ENCODE data around the gene KRT83.

The KRT83 gene

DNA sequence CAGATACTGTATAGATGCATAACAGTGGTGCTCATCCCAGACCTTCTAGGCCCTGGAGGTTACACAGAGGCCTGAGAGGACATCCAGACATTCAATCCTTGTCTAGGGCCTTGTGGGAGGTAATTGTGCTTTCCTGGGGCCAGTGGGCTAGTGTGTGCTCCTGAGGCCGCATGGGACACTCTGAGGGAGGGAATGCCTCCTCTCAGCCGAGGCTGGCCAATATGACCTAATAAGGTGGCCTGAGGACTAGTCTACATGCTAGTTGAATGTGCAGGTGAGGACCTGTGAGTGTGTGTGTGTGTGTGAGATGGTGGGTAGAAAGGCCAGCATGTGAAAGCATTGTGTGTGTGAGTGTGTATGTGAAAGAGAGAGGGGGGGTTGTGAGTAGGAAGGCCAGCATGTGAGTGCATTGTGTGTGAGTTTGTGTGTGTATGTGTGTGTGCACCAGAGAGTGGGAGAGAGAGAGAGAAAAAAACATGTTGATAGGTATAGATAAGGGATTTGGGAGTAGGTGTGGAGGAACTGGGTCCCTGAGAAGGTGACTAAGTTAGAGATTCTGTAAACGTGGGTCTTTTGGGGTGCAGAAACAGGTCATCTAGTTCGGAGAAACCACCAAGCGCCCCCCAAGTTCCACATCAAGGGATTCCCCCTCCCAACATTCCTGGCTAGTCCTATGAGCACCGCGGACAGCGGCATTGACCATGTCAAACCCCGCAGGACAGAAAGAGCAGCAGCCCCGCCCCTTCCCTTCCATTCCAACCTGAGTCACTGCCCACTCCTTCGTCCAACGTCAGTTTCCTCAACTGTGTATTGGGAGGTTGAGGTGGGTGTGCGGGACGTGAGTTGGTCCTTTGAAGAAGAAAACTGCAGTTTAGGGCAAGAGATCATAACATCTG lies 20.2 kb downstream of the KRT83 start:
- peaks cover 29% of the 10 kb centered on the region for H3K27me3 ChIP-seq (ENCODE audit: low read depth, low read length)
- no peak overlapping the region for H3K27ac ChIP-seq (ENCODE audit: low read length)
- H3K4me1 ChIP-seq (ENCODE audit: low read length): no peaks in the 10 kb centered on the region
- H3K4me2 ChIP-seq (ENCODE audit: low read length): no peak overlapping the region
- H3K4me3 ChIP-seq (ENCODE audit: low read length): no peak overlapping the region
- H4K20me1 ChIP-seq (ENCODE audit: insufficient read depth, low read length): no peaks in the 10 kb centered on the region
- no peaks in the 10 kb centered on the region for H3K36me3 ChIP-seq (replicated peaks; ENCODE audit: low read depth, low read length)
- H3K9ac ChIP-seq (ENCODE audit: low read length): no peak overlapping the region
- H3K79me2 ChIP-seq (ENCODE audit: low read length): no peaks in the 10 kb centered on the region
- no peaks in the 10 kb centered on the region for H3K9me3 ChIP-seq (ENCODE audit: insufficient read depth, low read length)
- H2AFZ ChIP-seq (ENCODE audit: low read depth, low read length): no peak overlapping the region
- TF ChIP-seq CTCF (IDR thresholded peaks at IDR 0.05; ENCODE audit: low read depth, low read length): no peak
- no peak for TF ChIP-seq EZH2phosphoT487 (IDR thresholded peaks at IDR 0.05; ENCODE audit: low read depth)

DNA sequence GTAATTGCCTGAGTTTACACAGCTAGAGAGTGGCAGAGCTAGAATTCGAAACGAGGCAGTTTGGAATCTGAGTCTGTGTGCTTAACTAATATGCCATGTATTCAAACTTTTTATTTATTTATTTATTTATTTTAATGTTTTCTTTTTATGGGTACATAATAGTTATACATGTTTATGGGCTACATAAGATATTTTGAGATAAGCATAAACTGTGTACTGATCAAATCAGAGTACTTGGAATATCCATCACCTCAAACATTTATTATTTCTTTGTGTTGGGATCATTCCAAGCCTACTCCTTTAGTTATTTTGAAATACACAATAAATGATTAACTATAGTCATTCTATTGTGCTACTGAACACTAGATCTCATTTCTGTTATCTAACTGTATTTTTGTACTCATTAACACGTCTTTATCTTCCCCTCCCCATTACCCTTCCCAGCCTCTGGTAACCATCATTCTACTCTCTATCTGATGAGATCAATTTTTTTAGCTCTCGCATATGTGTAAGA lies 22.5 kb downstream of the KRT83 start:
- Histone ChIP-seq H3K9ac (ENCODE audit: low read length) (no peak overlapping the region), H3K9me3 (ENCODE audit: insufficient read depth, low read length) (no peaks in the 10 kb centered on the region), H4K20me1 (ENCODE audit: insufficient read depth, low read length) (no peaks in the 10 kb centered on the region), H3K4me3 (ENCODE audit: low read length) (no peak overlapping the region), H3K27ac (ENCODE audit: low read length) (no peak overlapping the region), H3K36me3 (replicated peaks; ENCODE audit: low read depth, low read length) (no peaks in the 10 kb centered on the region), H3K4me2 (ENCODE audit: low read length) (no peak overlapping the region), H3K79me2 (ENCODE audit: low read length) (no peaks in the 10 kb centered on the region), H3K4me1 (ENCODE audit: low read length) (no peaks in the 10 kb centered on the region), H2AFZ (ENCODE audit: low read depth, low read length) (no peak overlapping the region), H3K27me3 (ENCODE audit: low read depth, low read length) (peaks cover 44% of the 10 kb centered on the region)
- no peak for TF ChIP-seq EZH2phosphoT487 (IDR thresholded peaks at IDR 0.05; ENCODE audit: low read depth)
- TF ChIP-seq CTCF (IDR thresholded peaks at IDR 0.05; ENCODE audit: low read depth, low read length): no peak

GRCh38 chr12:52296572-52297215 lies 24.5 kb downstream of the KRT83 start:
- Histone ChIP-seq H3K4me3 (ENCODE audit: low read length) (no peak overlapping the region), H3K79me2 (ENCODE audit: low read length) (no peaks in the 10 kb centered on the region), H3K4me1 (ENCODE audit: low read length) (no peaks in the 10 kb centered on the region)

More at GRCh38 chr12:52296572-52297215, 24.5 kb downstream of the KRT83 start:
- Histone ChIP-seq H3K27me3 (ENCODE audit: low read depth, low read length) (peaks cover 55% of the 10 kb centered on the region), H3K36me3 (replicated peaks; ENCODE audit: low read depth, low read length) (no peaks in the 10 kb centered on the region), H3K9me3 (ENCODE audit: insufficient read depth, low read length) (no peaks in the 10 kb centered on the region), H3K27ac (ENCODE audit: low read length) (no peak overlapping the region), H3K4me2 (ENCODE audit: low read length) (no peak overlapping the region), H3K9ac (ENCODE audit: low read length) (no peak overlapping the region), H4K20me1 (ENCODE audit: insufficient read depth, low read length) (no peaks in the 10 kb centered on the region), H2AFZ (ENCODE audit: low read depth, low read length) (no peak overlapping the region)
- no peak for TF ChIP-seq CTCF (IDR thresholded peaks at IDR 0.05; ENCODE audit: low read depth, low read length)
- TF ChIP-seq EZH2phosphoT487 (IDR thresholded peaks at IDR 0.05; ENCODE audit: low read depth): no peak
